Tibial nerve (tissue), 4 donors: Measurements from ENCODE around the gene PRDM1. TPM values are rescaled to one million over a fixed set of nuclear protein-coding genes. Genes with fewer than 3 reads are reported as not detected.
A peak's percentile ranks its signal among the peaks of the same experiment; 100 is the strongest.

Experiments
- DNase-seq, 2 donors: peaks; one replicate each; pipeline ENCODE4 v3.0.0-alpha.2; 2019; ENCODE audit warnings: low spot score in 2 of 2
- H3K27ac ChIP-seq, 4 donors: fragments of 200-600 bp; sonication (generic) in 3 of 4; one replicate each; pipeline ENCODE4 v1.5.1; 2017 to 2019; ENCODE audit warnings: mild to moderate bottlenecking in 1 of 4
- H3K27me3 ChIP-seq, 2 donors: fragments of 200-600 bp; sonication (generic) in 1 of 2; one replicate each; pipeline versions ENCODE4 v1.5.1 to v1.6.0; 2017 to 2019
- H3K36me3 ChIP-seq, 3 donors: fragments of 200-600 bp; sonication (generic); one replicate each; pipeline ENCODE4 v1.5.1; 2018 to 2019
- H3K4me1 ChIP-seq, 4 donors: fragments of 200-600 bp; sonication (generic) in 3 of 4; one replicate each; pipeline ENCODE4 v1.5.1; 2017 to 2019
- H3K4me3 ChIP-seq, 4 donors: fragments of 200-600 bp; sonication (generic) in 3 of 4; one replicate each; pipeline ENCODE4 v1.5.1; 2017 to 2019; ENCODE audit warnings: mild to moderate bottlenecking in 1 of 4, moderate library complexity in 1 of 4
- H3K9me3 ChIP-seq, 4 donors: fragments of 200-600 bp; sonication (generic) in 3 of 4; one replicate each; pipeline ENCODE4 v1.5.1; 2017 to 2019
- CTCF ChIP-seq, 5 experiments: fragments of 200-600 bp in 3 of 5; fragments of 450-650 bp in 2 of 5; sonication (generic) in 3 of 5; IDR thresholded peaks; one replicate each; pipeline ENCODE4 v1.5.1; 2016 to 2019; ENCODE audit warnings: antibody characterized with exemption in 5 of 5, mild to moderate bottlenecking in 3 of 5, moderate library complexity in 2 of 5
- EP300 ChIP-seq, 2 donors: sonication (generic); formaldehyde crosslinking; IDR thresholded peaks; one replicate each; pipeline ENCODE4 v1.6.1; 2017; ENCODE audit warnings: antibody characterized with exemption in 2 of 2, mild to moderate bottlenecking in 1 of 2
- POLR2A ChIP-seq, 2 donors: fragments of 450-650 bp; IDR thresholded peaks; one replicate each; pipeline ENCODE4 v1.6.1; 2017; ENCODE audit warnings: antibody characterized with exemption in 2 of 2, mild to moderate bottlenecking in 2 of 2, moderate library complexity in 2 of 2
- WGBS, 2 donors: methylation state at CpG; one replicate each; pipeline ENCODE4 v1.1.5; 2018; 5-methylcytosine and 5-hydroxymethylcytosine counted together
- total RNA-seq, 4 donors: library from RNA; depleted of rRNA; stranded (reverse); fragments of >200 nt; gene quantifications; one replicate each; pipeline ENCODE4 v1.1.0, GENCODE V29; 2016

Gene PRDM1
- total RNA-seq, 4 donors from 2014 or later, result 2.1 to 17.3 (median 5.6) TPM

DNA sequence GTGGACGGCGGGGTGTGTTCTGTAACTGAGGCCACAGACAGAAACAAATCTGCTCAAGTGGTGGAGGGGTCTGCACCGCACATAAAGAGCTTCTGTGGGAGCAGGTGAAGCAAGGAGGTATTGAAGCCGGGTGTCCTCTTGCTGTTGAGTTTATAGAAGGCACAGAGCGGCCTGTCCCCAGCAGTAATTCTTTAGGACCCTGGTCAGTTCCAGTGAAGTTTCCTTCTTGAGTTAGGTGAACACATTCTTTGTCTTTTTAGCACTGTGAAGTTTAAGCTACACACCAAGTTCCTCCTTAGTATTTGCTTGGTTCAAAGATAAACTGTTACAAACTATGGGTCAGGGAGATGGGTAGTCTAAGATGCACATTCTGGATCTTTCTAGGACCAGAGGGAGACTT, 6.1 kb downstream of the PRDM1 start:
- no peak overlapping the region for H3K4me3 ChIP-seq
- no peaks in the 10 kb centered on the region for H3K9me3 ChIP-seq
- H3K36me3 ChIP-seq, result no peaks in the 10 kb centered on the region
- 84 to 88% methylated on average over 5 of the region's 5 CpGs for WGBS, 2 donors
- TF ChIP-seq CTCF (IDR thresholded peaks at IDR 0.05) (no peak), EP300 (IDR thresholded peaks at IDR 0.05) (no peak), POLR2A (IDR thresholded peaks at IDR 0.05) (no peak)
- no peak for DNase-seq
- peaks cover 0 to 13% of the 10 kb centered on the region in 2 donors for H3K27me3 ChIP-seq
- H3K4me1 ChIP-seq, result peaks cover 0 to 12% (median 6%) of the 10 kb centered on the region in 4 donors
- no peak overlapping the region for H3K27ac ChIP-seq

DNA sequence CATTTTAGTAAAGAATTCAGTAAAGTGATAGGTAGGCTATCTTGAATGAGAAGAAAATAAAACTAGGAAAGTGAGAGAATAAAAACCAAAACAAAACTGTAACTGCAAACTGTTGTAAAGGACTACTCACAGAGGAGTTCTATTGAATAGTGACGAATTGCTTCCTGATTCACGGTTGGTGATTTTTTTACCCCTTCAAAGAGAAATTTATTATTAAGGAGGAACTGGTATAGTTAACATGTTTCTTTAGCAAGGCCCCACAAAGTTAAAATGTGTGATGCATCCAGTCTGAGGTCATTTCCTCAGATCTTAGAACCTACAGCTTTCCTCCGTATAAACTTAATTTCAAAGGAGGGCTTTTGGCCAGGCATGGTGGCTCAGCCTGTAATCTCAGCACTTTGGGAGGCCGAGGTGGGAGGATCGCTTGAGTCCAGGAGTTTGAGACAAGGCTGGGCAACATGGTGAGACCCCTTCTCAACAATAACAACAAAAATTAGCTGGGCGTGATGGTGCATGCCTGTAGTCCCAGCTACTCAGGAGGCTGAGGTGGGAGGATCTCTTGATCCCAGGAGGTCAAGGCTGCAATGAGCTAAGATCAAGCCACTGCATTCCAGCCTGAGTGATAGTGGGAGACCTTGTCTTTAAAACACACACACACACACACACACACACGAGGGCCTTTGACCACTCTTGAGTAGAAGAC, 8.3 kb downstream of the PRDM1 start:
- no peaks in the 10 kb centered on the region for H3K36me3 ChIP-seq
- no peak overlapping the region for H3K27ac ChIP-seq
- peaks cover 0 to 3% of the 10 kb centered on the region in 2 donors for H3K27me3 ChIP-seq
- H3K4me3 ChIP-seq, result no peak overlapping the region
- WGBS, 2 donors, result 72 to 73% methylated on average over 7 of the region's 7 CpGs
- peaks cover 0 to 25% (median 10%) of the 10 kb centered on the region in 4 donors for H3K4me1 ChIP-seq
- no peak for TF ChIP-seq CTCF (IDR thresholded peaks at IDR 0.05)
- H3K9me3 ChIP-seq, result no peaks in the 10 kb centered on the region
- no peak for DNase-seq

- DNase-seq, result no peak
- H3K36me3 ChIP-seq, result no peaks in the 10 kb centered on the region
- peaks cover 0 to 3% of the 10 kb centered on the region in 2 donors for H3K27me3 ChIP-seq
- 82 to 87% methylated on average over 2 of the region's 2 CpGs for WGBS, 2 donors
- no peaks in the 10 kb centered on the region for H3K9me3 ChIP-seq
- TF ChIP-seq EP300 (IDR thresholded peaks at IDR 0.05), result no peak
- TF ChIP-seq POLR2A (IDR thresholded peaks at IDR 0.05), result no peak
- TF ChIP-seq CTCF (IDR thresholded peaks at IDR 0.05), result no peak
- peaks cover 0 to 29% (median 10%) of the 10 kb centered on the region in 4 donors for H3K4me1 ChIP-seq
- no peak overlapping the region for H3K4me3 ChIP-seq
- H3K27ac ChIP-seq, result no peak overlapping the region
Measured at GRCh38 chr6:106094964-106095335, 8.8 kb downstream of the PRDM1 start.

GRCh38 chr6:106097411-106098231, 11.5 kb downstream of the PRDM1 start:
- peak overlapping the region; percentile 30 to 51 (median 42) for H3K4me3 ChIP-seq
- peaks cover 0 to 7% (median 0%) of the 10 kb centered on the region in 3 donors for H3K36me3 ChIP-seq
- TF ChIP-seq CTCF (IDR thresholded peaks at IDR 0.05), result peak in 1 of 5 experiments; percentile 15
- TF ChIP-seq EP300 (IDR thresholded peaks at IDR 0.05), result peak in 1 of 2 donors; percentile 44
- TF ChIP-seq POLR2A (IDR thresholded peaks at IDR 0.05), result no peak
- 12 to 13% methylated on average over 19 of the region's 19 CpGs for WGBS, 2 donors
- H3K4me1 ChIP-seq, result peaks cover 0 to 29% (median 10%) of the 10 kb centered on the region in 4 donors
- peaks cover 0 to 3% of the 10 kb centered on the region in 2 donors for H3K27me3 ChIP-seq
- peak in 1 of 2 donors; percentile 30 for DNase-seq
- H3K9me3 ChIP-seq, result no peaks in the 10 kb centered on the region
- H3K27ac ChIP-seq, result peak overlapping the region; percentile 15 to 85 (median 60)
